ENCODE results near the gene TSHZ2.
"Not testable (repeated sequence)": the region's sequence is repeated elsewhere in the genome, so short reads cannot be mapped to it uniquely, and the experiment has no call there.

TSHZ2 gene

DNA sequence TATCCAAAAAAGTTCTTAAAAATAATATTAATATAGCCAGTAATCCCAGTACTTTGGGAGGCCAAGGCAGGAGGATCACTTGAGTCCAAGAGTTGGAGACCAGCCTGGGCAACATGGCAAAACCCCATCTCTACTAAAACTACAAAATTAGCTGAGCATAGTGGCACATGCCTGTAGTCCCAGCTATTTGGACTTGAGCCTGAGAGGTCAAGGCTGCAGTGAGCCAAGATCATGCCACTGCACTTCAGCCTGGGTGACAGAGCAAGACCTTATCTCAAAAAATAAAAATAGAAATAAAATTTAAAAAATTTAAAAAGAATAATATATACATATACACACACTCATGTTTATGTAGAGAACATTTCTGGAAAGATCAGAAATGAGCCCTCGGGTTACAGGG is 441.7 kb downstream of the TSHZ2 start:
- DNase-seq (ENCODE audit: low read depth), result not testable (repeated sequence)

DNA sequence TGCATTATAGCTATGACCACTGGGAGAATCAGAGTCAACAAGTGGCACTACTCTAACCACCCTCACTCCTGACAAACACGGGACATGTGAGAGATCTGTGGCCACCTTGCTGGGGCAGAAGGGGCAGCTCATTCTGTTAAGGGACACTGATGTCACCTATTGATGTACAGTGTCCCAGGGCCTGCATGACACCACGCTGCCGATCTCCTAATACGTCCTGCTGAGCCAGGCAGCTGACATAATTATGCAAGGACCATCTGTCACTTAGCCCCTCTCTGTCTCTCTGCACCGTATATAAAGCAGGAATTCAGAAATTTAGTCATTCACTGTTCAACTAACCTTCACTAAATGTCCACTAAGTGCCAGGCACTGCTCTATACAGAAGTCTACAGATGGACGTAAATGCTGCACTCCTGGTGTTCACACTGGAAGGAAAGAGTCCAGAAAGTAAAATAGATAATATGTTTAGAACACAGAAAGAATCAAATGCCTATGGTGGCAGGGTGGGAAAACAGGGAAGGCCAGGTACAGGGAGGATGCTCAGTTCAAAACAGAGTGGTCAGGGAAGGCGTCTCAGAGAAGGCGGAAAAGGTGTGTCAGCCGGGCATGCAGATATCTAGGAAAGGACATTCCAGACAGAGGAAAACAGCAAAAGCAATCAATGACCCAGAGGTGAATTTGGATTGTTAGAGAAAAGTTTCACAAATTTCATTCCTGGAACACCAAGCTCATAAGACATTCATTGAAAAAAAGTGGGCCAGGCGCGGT is 447.7 kb downstream of the TSHZ2 start:
- DNase-seq (ENCODE audit: low read depth), result no peak

DNA sequence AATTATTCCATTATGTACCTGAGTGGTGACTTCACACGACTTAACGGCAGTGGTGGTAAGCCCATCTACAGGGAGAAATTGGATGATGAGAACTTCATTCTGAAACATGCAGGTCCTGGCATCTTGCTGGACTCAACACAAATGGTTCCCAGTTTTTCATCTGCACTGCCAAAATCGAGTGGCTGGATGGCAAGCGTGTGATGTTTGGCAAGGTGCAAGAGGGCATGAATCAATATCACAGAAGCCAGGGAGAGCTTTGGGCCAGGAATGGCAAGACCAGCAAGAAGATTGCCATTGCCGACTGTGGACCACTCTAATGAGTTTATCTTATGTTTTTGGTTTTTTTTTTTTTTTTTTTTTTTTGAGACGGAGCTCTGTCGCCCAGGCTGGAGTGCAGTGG is 449.2 kb downstream of the TSHZ2 start:
- no peak for DNase-seq (ENCODE audit: low read depth)

DNA sequence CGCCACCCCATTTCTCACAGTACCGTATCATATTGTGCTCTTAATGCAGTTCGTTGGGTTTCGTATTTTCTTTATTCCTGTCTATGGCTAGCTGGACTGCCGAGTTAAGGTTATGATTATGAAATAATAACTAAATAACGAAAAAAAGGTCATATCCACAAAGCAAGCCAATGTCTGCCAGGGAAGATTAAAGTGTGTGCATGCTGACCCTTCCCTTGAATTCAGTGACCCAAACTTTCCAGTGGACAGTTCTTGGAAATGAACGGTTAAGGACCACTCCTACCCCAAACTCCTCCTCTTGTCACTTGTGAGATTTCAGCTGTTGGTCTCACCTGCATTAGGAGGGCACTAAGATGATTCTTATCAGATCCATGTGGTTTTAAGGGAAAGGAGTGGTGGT is 449.9 kb downstream of the TSHZ2 start:
- no peak for DNase-seq (ENCODE audit: low read depth)

DNA sequence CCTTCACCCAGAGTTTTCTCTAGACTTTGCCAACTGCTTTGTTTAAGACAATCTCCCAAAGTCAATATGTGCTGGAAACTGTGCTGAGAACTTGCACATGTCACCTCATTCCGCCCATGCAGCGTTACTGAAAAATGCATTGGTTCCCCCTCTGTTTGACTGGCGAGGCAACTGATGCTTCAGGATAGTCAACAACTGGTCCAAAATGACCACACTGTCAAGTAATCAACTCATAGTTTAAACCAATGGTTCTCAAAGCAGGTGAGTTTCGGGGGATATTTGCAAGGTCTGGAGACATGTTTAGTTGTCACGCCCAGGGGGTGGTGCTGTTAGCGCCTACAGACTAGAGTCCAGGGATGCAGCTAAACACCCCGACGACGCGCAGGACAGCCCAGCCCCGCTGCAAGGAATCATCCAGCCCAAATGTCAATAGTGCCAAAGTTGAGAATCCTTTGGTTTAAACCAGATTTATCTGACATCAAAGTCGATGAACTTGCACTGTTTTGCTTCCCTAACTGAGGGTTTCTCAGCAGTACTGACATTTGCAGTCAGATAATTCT is 451.5 kb downstream of the TSHZ2 start:
- DNase-seq (ENCODE audit: low read depth), result no peak

DNA sequence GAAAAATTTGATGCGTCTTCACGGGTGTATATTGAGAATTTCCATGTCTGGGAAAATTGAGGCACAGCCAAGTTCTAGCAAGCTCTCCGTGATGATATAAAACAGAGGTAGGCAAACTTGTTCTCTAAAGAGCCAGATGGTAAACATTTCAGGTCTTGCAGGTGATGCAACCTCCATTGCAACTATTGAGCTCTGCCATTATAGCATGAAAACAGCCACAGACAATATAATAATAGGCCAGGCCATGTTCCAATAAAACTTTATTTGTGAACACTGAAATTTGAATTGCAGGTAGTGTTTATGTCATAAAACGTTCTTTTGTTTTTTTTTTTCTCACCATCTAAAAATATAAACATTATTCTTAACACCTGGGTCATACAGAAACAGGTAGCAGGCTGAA is 453.3 kb downstream of the TSHZ2 start:
- DNase-seq (ENCODE audit: low read depth), result no peak

DNA sequence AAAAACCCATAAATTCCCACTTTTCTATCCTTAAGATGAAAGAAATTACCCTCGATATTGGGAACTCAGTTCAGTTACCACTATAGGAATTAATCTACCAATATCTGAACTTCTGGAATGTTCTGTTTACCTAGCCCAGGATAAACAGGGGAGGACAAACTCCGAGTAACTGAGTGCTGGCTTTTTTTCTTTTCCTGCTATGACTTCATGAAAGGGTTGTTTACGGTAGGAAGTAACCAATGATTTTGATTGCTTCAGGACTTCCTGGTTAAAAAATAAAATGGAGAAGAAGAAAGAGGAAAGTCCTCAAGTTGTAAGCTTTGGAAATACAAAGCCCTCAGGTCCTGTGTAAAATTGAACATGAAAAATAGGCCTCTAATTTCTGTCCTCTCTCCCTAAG is 453.8 kb downstream of the TSHZ2 start:
- no peak for DNase-seq (ENCODE audit: low read depth)

DNA sequence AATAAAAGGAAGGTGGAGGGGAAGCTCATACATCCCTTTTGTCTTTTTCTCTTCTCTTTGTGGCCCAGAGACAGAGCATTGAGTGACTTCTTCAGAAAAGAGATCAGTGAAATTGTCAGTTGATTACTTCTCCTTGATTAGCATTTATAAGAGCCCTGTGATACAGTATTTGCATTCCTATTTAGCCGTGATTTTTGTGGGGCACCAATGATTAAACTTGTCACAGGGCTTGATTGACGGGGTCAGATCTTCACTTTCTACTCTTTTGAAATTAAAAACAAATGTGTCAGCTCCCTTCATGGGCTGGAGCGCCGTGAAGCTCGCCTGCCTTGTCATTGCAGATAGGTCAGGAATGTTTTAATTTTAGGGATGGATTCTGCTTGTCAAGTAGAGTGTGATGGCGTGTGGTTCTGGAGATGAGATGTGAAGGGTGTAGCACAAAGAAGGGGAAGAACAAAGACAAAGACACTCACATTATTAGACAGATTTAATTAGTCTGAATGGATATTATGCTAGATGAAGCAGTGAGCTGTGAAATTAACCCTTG is 454.7 kb downstream of the TSHZ2 start:
- DNase-seq (ENCODE audit: low read depth), result no peak

DNA sequence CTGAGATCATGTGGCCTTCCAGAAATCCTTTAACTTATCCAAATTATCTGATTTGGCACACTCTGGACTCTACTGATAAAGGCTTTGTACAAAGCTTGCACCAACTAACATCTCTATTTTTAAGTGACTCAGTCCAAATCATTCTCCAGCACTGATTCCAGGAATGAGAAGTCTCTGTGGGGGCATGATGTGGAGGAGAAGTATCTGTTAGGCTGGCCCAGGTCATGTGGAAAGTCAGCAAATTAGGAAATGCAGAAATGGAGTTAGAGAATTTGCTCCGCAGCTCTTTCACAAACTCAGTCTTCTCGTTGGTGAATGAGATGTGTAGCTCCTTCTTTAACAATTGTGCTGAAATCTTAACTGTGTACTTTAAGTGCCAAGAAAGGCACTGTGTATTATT is 455.8 kb downstream of the TSHZ2 start:
- no peak for DNase-seq (ENCODE audit: low read depth)

DNA sequence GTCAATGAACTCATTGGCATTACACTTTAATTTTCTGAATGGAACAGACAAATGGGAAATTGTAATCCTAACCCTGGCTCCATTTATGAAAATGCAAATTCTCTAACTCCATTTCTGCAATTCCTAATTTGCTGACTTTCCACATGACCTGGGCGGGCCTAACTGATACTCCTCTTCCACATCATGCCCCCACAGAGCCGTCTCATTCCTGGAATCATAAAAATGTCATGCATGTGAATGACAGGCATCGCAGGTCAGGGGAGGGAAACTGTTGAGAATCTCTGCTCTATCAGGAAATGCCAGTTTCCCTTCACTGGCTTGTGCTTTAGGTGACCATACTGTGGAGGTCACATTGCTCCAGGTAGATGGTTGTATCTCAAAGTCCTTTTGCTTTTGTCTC is 456.4 kb downstream of the TSHZ2 start:
- no peak for DNase-seq (ENCODE audit: low read depth)

DNA sequence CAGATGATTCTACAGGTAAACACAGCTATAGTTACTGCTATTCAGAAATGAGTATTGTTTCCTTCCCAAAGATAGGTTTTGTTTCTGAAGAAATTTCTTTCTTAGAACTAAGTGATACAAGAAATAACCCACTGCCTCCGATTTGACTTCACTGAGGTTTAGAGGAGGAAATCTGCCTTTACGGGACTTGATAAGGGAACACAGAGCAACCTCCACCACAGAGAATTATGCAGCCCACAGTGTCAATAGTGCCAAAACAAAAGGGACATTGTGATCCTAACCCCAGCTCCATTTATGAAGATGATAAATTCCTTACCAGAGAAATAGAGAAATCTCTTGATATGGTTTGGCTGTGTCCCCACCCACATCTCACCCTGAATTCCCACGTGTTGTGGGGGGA is 456.8 kb downstream of the TSHZ2 start:
- no peak for DNase-seq (ENCODE audit: low read depth)

DNA sequence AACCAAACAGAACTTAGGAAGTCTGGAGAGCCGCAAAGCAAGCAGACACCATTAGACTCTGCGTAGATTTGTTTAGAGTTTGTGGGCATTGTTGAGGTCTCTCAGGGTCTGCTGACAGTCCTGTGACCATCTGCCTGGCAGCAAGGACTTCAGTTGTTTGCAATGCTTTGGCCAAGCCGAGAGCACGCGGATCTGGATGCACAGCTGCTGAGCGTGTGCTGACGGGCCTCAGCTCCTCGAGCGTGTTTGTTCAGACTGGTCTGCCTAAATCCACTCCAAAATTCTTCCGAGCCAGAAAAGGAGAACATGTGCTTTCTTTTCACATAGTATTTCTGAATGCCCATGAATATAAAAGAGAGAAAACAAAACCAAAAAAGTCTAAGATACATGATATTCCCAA is 462.5 kb downstream of the TSHZ2 start:
- no peak for DNase-seq (ENCODE audit: low read depth)

DNA sequence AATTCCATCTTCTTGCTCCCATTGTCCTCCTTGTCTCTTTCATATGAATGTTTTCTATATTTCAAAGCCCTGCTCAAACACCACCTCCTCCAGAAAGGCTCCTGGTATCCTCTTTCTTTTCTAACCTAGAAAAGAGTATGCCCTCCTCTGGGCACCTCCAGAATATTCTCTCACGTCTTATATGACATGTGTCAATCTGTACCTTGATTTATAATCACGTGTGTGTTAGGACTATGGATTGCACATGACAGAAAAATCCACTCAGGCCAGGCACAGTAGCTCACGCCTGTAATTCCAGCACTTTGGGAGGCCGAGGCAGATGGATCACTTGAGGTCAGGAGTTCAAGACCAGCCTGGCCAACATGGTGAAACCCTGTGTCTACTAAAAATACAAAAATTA is 464.8 kb downstream of the TSHZ2 start:
- not testable (repeated sequence) for DNase-seq (ENCODE audit: low read depth)

DNA sequence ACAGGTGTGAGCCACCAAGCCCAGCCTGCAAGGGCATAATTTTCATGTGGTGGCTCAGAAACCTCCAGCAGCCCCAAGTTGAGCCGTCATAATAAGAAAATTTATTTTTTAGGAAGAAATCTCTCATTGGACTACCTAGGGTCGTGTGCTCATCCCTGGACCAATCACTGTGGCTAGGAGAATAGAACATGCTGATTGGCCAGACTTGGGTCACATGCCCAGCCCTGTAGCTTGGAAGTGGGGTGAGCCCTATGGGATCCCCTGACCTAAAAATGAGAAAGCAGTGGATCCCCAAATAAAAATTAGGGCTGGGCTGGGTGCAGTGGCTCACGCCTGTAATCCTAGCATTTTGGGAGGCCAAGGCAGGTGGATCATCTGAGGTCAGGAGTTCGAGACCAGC is 466.2 kb downstream of the TSHZ2 start:
- DNase-seq (ENCODE audit: low read depth), result no peak

DNA sequence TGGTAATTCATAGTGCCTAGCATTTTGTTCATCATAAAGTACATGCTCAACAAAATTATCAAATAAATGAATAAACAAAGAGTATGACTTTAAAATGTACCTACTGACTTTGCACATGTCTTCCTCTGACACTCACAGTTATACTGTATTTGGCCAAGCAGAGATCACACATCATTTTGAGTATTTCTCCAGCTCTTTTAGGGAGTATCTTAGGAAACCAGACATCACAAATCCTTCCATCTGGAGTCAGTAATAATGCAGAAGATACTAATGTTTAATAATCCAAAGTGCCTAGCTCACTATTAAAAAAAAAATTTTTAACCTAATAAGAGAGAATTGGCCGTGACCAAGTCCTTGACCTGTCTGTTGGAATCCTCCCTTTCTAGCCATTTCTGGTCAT is 466.9 kb downstream of the TSHZ2 start:
- DNase-seq (ENCODE audit: low read depth), result no peak

DNA sequence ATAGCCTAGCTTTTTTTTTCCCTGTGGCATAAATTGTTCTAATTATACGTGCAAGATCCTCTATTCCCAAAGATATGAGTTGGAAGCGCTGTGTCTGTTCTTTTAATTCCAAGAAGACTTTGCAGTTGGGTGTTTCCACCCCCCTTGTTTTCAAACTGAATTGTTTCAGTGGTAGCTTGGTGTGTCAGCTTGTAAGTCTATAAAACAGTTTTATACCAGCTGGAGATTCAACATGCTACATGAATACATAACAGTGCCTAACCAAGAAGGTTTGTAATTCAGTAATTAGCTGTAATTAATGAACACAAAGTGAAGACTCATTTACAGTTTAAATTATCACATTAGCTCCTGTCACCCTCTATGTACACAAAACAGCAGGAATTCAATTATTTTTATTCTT is 467.5 kb downstream of the TSHZ2 start:
- DNase-seq (ENCODE audit: low read depth), result no peak

DNA sequence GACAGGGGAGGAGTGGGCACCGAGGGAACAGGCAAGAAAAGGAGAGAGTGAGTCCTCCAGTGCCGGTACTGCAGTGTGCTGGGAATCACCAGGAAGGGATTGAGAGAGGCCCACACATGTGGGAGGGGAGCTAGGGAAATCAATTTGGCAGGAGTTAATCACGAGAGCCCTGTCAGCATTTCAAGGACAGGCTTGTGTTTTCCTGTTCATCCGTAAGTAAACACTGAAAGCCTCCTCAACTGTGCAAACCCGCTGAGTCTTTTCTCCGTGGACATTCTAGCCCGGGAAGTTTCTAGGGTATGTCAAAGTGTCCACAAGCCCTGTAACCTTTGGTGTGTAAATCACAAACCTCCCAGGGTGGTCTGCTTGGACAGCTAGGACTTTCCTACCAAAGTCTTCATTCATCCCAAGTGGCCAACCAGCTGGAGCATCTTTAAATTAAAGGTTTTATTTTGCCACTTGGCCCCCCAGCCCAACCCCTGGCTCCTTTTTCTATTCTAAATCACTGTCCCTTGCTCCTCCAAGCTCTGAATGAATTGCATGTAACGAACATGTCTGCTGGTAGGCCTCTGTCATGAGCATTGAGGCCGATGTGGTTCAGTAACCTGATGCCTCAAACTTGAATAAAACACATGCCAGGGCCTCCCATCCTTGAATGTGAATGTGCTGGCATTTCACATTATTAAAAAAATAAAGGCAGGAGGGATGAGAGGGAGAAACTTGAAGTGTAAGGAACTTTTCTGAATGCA is 472.4 kb downstream of the TSHZ2 start:
- no peak for DNase-seq (ENCODE audit: low read depth)

DNA sequence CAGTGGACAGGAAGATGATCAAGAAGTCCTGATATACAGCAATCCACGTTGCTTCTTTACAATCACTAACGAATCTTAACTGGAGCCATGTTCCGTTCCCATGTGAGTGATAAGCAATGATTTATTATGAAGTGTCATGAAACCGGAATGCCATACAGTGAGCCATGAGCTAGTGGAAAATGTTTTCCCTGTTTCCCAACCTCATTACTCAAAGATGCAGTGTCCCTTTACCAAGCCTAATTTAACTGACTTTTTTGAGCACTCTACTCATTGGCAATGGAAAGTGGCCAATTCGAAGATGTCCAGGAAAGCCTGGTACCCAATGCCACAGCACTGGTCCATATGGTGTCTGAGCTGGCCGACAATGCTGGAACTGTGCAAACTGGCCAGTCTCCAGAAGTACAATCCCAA is 473.2 kb downstream of the TSHZ2 start:
- DNase-seq (ENCODE audit: low read depth), result no peak

DNA sequence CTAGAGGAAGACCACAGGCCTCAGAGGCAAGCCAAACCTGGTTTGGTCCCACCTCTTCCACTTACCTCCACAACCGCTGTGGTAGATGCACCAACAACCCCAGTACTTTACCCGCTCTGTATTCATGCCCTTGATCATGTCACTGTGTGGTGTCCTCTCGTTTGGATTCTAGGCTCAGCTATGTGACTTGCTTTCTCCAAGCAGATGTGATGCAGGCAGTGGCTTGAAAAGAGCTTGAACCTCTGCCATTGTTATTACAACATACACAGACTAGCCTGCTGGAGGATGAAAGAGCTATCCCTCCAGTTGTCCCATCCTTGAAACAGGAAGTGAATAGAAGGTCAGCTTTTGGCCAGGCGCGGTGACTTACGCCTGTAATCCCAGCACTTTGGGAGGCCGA is 473.8 kb downstream of the TSHZ2 start:
- DNase-seq (ENCODE audit: low read depth), result no peak

DNA sequence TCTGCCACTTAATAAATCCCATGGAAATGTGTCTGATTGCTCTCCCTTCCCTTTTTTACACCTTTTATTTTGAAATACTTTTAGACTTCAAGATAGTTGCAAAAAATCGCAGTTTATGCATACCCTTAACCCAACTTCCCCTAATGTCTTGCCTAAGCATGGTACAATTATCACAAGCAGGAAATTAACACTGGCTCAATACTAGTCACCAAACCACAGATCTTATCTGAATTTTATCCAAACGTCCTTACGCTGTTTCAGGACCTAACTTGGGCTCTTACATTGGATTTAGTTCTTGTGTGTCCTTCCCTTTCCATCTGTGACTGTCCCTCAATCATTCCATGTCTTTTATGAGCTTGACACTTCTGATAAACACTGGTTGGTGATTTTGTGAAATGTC is 475.2 kb downstream of the TSHZ2 start:
- DNase-seq (ENCODE audit: low read depth), result no peak

DNA sequence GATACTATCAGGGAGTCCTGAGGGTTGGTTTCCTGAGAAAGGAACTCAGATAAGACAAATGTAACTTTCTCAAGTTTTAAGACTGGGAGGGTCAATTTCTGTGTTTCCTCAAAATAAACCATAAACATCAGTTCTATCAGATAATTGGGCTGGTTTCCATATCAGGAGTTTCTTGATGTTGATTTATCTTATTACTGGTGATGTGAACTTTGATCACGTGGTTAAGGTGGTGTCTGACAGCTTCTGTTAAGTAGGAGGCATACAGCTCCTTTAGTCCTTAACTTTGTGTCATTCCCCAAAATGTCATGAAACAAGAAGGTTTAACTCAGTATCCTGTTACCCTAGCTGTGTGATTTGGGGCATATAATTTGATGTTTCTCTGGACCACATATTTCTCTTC is 476.3 kb downstream of the TSHZ2 start:
- no peak for DNase-seq (ENCODE audit: low read depth)

DNA sequence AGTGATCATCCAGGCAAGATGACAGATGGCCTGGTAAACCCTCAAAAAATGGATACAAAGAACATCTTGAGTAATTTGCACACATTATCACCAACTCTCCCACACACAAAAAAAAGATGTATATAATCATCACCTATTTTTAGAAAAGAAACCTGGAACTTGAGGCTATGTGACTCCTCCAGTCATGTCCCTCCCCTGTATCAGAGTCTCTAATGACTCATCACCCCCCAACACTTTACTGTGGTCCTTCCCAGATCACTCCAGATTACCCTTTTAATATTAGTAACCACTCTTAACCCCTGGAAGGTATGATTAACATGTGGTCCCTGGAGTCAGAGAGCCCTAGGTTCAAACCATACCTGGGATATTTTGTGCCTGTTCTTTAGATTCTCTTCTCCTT is 476.7 kb downstream of the TSHZ2 start:
- DNase-seq (ENCODE audit: low read depth), result no peak

DNA sequence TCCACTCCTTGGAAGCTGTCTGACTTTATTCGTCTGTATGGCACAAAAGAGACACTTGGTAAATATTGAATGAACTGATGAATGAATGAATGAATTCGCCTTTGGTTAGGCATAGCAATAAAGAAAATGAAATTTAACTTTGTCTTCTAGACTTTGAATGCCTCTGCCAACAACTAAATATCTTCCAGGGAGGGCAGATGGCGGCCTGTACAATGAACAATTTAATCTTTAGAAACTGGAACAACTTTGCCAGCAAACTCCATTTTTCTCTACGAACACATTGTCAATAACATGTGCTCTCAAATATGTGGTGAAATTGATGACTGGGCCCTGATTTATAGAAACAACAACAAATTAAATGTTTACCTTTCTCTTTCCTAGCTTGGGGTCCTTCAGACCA is 480.9 kb downstream of the TSHZ2 start:
- no peak for DNase-seq (ENCODE audit: low read depth)
